ENCODE results near the gene KIF15. TPM values are rescaled to one million over a fixed set of nuclear protein-coding genes. Genes with fewer than 3 reads are reported as not detected.
A peak's percentile ranks its signal among the peaks of the same experiment; 100 is the strongest.

KIF15 gene, protein sequence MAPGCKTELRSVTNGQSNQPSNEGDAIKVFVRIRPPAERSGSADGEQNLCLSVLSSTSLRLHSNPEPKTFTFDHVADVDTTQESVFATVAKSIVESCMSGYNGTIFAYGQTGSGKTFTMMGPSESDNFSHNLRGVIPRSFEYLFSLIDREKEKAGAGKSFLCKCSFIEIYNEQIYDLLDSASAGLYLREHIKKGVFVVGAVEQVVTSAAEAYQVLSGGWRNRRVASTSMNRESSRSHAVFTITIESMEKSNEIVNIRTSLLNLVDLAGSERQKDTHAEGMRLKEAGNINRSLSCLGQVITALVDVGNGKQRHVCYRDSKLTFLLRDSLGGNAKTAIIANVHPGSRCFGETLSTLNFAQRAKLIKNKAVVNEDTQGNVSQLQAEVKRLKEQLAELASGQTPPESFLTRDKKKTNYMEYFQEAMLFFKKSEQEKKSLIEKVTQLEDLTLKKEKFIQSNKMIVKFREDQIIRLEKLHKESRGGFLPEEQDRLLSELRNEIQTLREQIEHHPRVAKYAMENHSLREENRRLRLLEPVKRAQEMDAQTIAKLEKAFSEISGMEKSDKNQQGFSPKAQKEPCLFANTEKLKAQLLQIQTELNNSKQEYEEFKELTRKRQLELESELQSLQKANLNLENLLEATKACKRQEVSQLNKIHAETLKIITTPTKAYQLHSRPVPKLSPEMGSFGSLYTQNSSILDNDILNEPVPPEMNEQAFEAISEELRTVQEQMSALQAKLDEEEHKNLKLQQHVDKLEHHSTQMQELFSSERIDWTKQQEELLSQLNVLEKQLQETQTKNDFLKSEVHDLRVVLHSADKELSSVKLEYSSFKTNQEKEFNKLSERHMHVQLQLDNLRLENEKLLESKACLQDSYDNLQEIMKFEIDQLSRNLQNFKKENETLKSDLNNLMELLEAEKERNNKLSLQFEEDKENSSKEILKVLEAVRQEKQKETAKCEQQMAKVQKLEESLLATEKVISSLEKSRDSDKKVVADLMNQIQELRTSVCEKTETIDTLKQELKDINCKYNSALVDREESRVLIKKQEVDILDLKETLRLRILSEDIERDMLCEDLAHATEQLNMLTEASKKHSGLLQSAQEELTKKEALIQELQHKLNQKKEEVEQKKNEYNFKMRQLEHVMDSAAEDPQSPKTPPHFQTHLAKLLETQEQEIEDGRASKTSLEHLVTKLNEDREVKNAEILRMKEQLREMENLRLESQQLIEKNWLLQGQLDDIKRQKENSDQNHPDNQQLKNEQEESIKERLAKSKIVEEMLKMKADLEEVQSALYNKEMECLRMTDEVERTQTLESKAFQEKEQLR (N-terminal part only)
- 10 to 100 TPM in 1 of 4 donors, under 1 TPM in 2, not detected in 1; 0.95 to 11.5 (median 0.96) TPM for total RNA-seq

DNA sequence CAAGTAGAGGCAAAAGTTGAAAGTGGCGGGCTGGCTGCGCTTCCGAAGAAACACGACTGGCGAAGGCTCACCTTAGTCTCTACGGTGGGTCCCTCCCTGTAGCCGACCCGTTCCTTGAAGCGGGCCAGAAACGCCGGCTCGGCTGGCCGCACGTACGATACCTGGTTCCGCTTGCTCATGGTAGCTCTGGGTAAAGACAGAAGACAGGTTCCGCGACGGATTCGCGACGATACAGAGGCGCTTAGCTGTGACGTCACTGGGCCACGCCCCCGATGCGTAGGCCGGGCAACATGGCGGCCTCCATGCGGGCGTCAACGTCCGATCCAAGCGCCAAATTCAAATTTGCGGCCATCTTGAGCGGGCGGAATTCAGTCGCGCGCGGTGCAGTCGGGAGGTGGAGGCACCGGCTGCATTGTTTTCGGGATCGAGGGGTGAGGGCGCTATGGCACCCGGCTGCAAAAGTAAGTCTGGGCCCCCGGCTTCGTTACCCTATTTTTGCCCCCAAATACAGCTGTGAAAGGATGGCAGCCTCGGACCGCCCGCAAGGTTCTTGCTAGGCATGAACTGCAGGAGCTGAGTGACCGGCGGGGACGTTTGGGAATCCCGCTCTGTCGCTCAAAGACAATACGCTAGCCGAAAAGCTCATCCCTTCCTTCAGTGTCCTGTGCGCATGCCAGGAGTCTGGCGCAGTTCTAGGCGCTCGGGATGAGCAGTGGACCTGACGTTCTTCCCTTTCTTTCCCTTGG is at the start of gene KIF15, which contains the start of gene KIAA1143:
KIF15 (plus strand) TSS at position 371 of the 746 bp plus-strand sequence; CDS start at position 443, 72 bp downstream.
KIAA1143 (minus strand) TSS at position 196 of the 746 bp plus-strand sequence; CDS start at position 179, 17 bp downstream.
- Histone ChIP-seq H3K36me3 (peaks cover 0 to 15% (median 0%) of the 10 kb centered on the region in 4 donors), H3K4me3 (peak within 1 kb of the TSS; percentile 61 to 95 (median 77)), H3K9me3 (peaks cover 0 to 4% of the 10 kb centered on the region in 2 donors), H3K27me3 (no peaks in the 10 kb centered on the region), H3K4me1 (peaks cover 4 to 19% (median 13%) of the 10 kb centered on the region in 4 donors), H3K27ac (peak within 1 kb of the TSS; percentile 76 to 79 (median 78))
- in situ Hi-C loops (cut with MboI; ENCODE audit: low pct_ligation_motif_present in 1 of 4, low pct_unique_long_range_greater_than_20kb in 1 of 4, low sequenced_read_pairs in 3 of 4), result no loop called here
- TF ChIP-seq POLR2AphosphoS5 (IDR thresholded peaks at IDR 0.05) (peak; percentile 77 to 82 (median 79)), POLR2A (IDR thresholded peaks at IDR 0.05) (peak; percentile 67)
- TF ChIP-seq, protein P1, sequence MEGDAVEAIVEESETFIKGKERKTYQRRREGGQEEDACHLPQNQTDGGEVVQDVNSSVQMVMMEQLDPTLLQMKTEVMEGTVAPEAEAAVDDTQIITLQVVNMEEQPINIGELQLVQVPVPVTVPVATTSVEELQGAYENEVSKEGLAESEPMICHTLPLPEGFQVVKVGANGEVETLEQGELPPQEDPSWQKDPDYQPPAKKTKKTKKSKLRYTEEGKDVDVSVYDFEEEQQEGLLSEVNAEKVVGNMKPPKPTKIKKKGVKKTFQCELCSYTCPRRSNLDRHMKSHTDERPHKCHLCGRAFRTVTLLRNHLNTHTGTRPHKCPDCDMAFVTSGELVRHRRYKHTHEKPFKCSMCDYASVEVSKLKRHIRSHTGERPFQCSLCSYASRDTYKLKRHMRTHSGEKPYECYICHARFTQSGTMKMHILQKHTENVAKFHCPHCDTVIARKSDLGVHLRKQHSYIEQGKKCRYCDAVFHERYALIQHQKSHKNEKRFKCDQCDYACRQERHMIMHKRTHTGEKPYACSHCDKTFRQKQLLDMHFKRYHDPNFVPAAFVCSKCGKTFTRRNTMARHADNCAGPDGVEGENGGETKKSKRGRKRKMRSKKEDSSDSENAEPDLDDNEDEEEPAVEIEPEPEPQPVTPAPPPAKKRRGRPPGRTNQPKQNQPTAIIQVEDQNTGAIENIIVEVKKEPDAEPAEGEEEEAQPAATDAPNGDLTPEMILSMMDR (IDR thresholded peaks at IDR 0.05), result no peak
- peak; percentile 98 for DNase-seq
- WGBS, 2 donors (ENCODE audit: low coverage in 1 of 2), result 0 to 3% methylated on average over 3 to 30 of the region's 64 CpGs
- intact Hi-C loops (cut with DNase I; ENCODE audit: low total_unique reads), result loop anchor here (10.0 kb wide), 2 partner anchors 93 to 247 kb away; no protein-coding TSS in a partner anchor

DNA sequence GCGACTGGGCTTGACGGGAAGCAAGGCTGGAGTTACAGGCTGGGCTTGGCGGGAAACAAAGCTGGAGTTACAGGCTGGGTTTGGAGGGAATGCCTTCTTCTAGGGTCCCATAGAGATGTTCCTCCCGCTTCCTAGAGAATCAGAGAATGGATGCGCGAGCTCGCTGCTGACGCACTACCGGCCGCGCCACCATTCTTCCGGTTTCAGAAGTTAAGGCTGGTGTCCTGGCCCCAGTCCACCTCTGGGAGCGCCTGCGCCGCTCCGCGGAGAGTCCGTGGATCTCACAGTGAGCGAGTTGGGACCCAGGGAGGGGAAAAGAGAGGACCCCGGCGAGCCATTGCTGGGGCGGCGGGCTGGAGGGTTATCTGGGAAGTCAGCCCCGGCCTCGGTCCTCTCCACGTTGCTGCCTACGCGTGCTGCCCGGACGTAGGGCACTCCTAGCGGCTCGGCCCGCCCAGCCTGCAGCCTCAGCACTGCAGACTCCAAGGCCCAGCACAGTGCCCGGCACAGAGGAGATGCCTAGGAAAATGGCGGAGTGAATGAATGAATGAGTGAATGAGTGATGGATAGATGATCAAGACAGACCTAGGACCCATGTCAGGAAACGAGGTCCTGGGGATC is 49.0 kb upstream of the KIF15 start, which contains the start of gene ZNF502:
ZNF502 (plus strand) TSS at position 206 of the 621 bp plus-strand sequence. CDS start 7,602 bp downstream, outside the sequence.
- H3K27ac ChIP-seq, result peak within 1 kb of the TSS; percentile 47 to 74 (median 72)
- intact Hi-C loops (cut with DNase I; ENCODE audit: low total_unique reads), result no loop called here
- H3K9me3 ChIP-seq, result peaks cover 24 to 36% of the 10 kb centered on the region in 2 donors
- in situ Hi-C loops (cut with MboI; ENCODE audit: low pct_ligation_motif_present in 1 of 4, low pct_unique_long_range_greater_than_20kb in 1 of 4, low sequenced_read_pairs in 3 of 4), result no loop called here
- no peak for TF ChIP-seq EP300 (IDR thresholded peaks at IDR 0.05; ENCODE audit: low read depth)
- TF ChIP-seq POLR2AphosphoS5 (IDR thresholded peaks at IDR 0.05), result peak in 2 of 3 donors; percentile 41 to 57
- no peak for TF ChIP-seq POLR2A (IDR thresholded peaks at IDR 0.05)
- TF ChIP-seq, protein P1 (IDR thresholded peaks at IDR 0.05), result peak; percentile 35 to 70 (median 42)
- DNase-seq, result peak; percentile 86
- H3K4me3 ChIP-seq, result peak within 1 kb of the TSS; percentile 48 to 91 (median 63)
- H3K27me3 ChIP-seq, result peaks cover 4% of the 10 kb centered on the region
- H3K36me3 ChIP-seq, result peaks cover 0 to 8% (median 1%) of the 10 kb centered on the region in 4 donors
- 3% methylated on average over 32 of the region's 36 CpGs; no CpG with 5 or more reads in 1 of the 2 donors for WGBS, 2 donors (ENCODE audit: low coverage in 1 of 2)
- peaks cover 0 to 8% (median 4%) of the 10 kb centered on the region in 4 donors for H3K4me1 ChIP-seq

DNA sequence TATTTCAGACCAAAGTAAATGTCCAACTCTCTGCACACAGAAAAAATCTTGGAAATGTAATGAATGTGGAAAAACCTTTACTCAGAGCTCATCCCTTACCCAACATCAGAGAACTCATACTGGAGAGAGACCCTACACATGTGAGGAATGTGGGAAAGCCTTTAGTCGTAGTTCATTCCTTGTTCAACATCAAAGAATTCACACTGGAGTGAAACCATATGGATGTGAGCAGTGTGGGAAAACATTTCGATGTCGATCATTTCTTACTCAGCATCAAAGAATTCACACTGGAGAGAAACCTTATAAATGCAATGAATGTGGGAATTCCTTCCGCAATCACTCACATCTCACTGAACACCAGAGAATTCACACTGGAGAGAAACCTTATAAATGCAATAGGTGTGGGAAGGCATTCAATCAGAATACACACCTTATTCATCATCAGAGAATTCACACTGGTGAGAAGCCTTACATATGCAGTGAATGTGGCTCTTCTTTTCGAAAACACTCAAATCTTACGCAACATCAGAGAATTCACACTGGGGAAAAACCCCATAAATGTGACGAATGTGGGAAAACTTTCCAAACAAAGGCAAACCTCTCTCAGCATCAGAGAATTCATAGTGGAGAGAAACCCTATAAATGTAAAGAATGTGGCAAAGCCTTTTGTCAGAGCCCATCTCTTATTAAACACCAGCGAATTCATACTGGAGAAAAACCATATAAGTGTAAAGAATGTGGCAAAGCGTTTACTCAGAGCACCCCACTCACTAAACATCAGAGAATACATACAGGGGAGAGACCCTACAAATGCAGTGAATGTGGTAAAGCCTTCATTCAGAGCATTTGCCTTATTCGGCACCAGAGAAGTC is 40.1 kb upstream of the KIF15 start:
- no peaks in the 10 kb centered on the region for H3K4me1 ChIP-seq
- in situ Hi-C loops (cut with MboI; ENCODE audit: low pct_ligation_motif_present in 1 of 4, low pct_unique_long_range_greater_than_20kb in 1 of 4, low sequenced_read_pairs in 3 of 4), result no loop called here
- DNase-seq, result no peak
- no peak overlapping the region for H3K4me3 ChIP-seq
- TF ChIP-seq, protein P1 (IDR thresholded peaks at IDR 0.05), result no peak
- no peak for TF ChIP-seq EP300 (IDR thresholded peaks at IDR 0.05; ENCODE audit: low read depth)
- no peak for TF ChIP-seq POLR2A (IDR thresholded peaks at IDR 0.05)
- TF ChIP-seq POLR2AphosphoS5 (IDR thresholded peaks at IDR 0.05), result no peak
- intact Hi-C loops (cut with DNase I; ENCODE audit: low total_unique reads), result loop anchor here (5.0 kb wide), 1 partner anchor 1031 kb away; no protein-coding TSS in a partner anchor
- H3K27me3 ChIP-seq, result no peaks in the 10 kb centered on the region
- peaks cover 81 to 94% of the 10 kb centered on the region in 2 donors for H3K9me3 ChIP-seq
- H3K36me3 ChIP-seq, result peaks cover 2 to 55% (median 19%) of the 10 kb centered on the region in 4 donors
- 93 to 96% methylated on average over 10 of the region's 10 CpGs for WGBS, 2 donors (ENCODE audit: low coverage in 1 of 2)
- no peak overlapping the region for H3K27ac ChIP-seq
